Measurements from ENCODE around the gene CAMK2B.

Gene CAMK2B

DNA sequence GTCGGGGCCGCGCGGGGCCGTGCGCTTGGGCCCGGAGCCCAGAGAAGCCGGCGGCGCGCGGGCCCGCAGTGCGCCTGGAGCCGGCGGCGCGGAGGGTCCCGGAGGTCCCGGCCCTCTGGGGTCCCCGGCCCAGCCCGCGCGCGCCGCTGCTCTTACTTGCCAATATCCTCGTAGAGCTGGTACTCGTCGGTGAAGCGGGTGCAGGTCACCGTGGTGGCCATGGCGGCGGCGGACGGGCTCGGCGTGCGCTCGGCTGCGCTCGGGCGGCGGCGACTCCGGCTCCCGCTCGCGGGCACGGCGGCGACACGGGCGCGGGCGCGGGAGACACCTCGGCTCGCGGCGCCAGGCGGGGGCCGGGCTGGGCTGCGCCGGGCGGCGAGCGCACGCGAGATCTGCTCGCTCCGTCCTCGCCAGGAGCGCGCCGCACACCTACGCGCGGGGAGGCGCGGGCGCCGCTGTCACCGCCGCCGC, at the start of gene CAMK2B:
TSS of gene CAMK2B (minus strand) at position 394 of the 471 bp plus-strand sequence. CDS start at position 221, 173 bp downstream.
- DNase-seq (ENCODE audit: low read depth): no peak

DNA sequence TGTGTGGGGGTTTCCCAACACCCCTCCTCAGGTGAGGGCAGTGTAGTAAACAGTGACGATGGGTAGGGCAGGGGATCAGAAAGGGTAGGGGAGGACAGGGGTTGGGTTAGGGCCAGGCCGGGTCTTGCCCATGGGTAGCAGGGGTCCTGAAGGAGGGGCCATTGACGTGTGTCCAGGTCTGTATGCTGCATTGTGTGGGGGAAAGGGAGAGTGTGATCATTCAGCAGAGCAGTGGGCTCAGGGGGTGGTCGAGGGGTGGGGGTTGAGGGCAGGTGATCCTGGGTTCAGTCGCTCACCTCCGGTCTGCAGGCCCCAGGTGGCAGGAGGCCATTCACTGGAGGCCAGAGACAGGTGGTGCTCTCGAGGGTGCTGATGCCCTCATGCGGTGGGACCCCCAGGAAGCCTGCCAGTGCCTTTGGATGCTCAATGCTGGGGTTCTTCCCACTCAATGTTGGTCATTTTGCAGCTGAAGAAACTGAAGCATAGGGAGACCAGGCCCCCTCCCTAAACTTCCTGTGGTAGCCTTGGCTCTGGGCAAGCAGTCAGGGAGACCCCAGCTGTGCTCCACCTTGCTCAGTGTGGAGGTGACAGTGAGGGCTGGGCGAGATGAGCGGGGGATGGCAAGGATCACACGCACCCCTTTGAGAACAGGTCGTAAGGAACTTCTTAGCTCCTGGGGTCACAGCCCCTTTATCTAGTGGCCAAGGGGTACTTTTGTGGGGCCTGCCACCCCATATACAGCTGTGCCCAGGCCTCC, 48.8 kb upstream of the CAMK2B start:
- DNase-seq (ENCODE audit: low read depth): no peak

DNA sequence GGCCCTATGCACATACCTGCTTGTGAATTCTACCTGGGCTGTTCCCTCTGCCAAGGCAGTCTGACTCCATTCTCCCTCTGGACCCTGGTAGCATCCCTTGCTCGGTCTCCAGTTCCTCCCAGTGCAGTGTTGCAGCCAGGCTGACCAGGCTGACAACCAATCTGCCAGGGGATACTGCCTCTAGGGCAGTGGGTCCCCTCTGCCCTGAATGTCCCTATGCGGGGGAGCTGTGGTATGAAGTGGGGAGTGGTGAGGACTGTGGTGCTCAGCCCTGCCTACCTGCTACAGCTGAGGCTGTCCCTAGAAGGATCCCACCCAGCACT, 48.0 kb upstream of the CAMK2B start:
- no peak for DNase-seq (ENCODE audit: low read depth)

DNA sequence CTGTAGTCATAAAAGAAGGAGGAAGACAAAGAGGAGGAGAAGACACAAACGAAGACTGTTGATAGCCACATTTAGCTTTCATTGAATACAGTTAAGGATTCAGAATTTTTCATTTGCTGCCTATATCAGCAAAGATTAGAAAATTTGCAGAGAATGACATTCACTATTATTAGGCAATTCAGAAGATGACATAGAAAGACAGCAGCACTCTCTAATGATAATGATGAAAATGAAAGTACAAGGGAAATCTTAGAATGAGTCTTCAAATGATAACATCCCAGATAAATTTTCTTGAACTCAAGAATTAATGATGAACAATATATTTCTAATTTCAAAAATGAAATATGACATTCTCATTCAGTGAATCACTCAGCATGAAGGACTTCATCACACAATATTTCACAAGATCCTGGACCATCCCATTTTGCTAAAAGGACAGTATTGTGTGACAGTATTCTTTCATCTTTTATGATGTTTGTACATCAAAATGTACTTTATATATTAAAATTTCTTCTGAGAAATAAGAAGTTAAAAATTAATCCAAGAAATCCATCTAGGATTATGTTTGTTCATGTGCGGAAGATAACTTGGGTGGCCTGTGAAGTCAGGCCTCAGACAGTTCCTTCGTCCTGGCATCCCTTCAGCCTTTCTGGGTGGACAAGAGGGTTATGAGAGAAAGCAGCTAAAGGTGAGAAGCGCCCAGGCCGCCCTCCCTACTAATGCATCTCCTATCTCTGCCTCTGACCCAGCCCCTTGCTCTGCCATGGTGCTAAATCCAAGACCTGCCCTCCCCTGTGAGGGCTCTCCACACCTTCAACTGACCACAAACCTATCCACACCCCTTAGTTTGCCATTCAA, 47.4 kb upstream of the CAMK2B start:
- no peak for DNase-seq (ENCODE audit: low read depth)

DNA sequence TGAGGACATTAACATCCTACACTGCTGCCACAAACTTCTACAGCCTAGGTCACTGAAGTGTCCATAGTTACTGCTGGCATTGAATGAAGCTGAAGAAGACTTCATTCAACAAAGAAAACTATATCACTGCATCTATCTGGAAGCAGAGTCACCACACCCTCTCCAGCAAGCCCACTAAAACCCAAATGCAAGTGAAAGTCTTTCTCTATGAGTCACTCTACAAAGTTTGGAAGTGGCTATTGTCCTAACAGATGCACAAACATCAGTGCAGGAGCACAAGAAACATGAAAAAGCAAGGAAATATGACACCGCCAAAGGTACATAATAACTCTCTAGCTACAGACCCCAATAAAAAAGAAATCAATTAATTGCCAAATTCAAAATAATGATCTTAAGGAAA, 43.5 kb upstream of the CAMK2B start:
- DNase-seq (ENCODE audit: low read depth): no peak

DNA sequence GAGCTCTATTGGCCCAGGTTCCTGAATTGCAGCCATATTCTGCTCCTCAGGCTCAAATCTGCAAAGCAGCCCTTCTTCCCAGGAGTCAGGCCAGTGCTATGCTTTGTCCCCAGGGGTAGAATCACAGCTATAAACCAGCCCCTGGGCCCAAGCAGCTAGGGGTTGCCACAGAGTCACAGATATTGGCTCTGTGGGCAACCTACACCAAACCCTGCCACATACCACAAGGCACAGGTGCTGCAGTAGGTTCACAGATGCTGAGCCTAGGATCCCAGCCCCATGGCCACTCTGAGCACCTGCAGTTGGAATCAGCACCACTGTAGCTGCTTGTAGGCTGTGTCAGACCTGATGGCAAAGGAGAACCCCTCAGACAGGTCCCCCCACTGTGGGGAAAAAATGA, 43.1 kb upstream of the CAMK2B start:
- DNase-seq (ENCODE audit: low read depth): no peak

DNA sequence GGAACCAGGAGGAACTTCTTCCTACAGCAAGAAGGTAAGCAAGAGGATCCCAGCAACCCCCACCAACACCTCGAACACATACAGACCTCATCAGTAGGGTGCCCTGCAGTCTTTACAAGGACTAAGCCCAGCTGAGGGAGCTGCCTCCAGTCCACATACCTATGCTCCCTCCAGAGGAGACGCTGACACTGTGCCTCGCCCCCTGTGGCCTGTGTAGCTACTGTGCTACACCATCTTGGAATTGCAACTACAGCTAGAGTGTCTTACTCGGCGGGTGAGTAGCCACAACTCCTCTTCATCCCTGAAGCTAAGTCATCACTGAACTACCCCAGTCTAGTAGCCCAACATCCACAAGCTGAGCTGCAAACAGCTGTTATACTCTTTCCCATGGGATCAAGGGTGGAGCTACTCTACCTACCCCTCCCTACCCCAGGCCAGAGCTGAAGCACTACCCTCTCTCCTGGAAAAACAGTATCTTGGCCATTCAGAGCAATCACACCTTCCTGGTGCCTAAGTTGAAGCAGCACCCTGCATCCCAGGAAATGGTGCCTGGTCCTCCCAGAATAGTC, 42.2 kb upstream of the CAMK2B start:
- DNase-seq (ENCODE audit: low read depth): no peak

DNA sequence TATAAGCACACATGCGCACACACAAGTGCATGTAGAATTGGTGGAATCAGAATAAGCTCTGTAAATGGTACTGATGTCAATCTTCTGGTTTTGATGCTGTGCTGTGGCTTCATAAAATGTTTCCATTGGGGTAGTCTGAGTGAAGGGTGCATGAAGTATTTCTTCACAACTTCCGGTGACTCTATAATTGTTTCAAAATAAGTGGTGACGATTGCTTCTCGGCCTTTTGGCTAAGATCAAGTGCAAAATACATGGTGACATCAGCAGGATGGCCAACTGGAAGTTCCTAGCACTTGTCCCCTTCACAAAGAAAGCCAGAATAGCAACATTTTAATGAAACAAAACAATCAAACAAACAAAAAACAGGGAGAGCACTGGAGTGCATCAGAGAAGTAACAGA, 41.6 kb upstream of the CAMK2B start:
- DNase-seq (ENCODE audit: low read depth): no peak

DNA sequence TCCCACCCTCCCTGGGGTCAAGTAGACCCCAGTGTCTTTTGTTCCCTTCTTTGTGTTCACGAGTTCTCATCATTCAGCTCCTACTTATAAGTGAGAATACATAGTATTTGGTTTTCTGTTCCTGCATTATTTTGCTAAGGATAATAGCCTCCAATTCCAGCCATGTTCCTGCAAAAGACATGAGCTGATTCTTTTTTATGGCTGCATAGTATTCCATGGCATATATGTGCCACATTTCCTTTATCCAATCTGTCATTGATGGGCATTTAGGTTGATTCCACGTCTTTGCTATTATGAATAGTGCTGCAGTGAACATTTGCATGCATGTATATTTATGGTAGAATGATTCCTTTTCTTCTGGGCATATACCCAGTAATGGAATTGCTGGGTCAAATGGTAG, 28.3 kb upstream of the CAMK2B start:
- no peak for DNase-seq (ENCODE audit: low read depth)

DNA sequence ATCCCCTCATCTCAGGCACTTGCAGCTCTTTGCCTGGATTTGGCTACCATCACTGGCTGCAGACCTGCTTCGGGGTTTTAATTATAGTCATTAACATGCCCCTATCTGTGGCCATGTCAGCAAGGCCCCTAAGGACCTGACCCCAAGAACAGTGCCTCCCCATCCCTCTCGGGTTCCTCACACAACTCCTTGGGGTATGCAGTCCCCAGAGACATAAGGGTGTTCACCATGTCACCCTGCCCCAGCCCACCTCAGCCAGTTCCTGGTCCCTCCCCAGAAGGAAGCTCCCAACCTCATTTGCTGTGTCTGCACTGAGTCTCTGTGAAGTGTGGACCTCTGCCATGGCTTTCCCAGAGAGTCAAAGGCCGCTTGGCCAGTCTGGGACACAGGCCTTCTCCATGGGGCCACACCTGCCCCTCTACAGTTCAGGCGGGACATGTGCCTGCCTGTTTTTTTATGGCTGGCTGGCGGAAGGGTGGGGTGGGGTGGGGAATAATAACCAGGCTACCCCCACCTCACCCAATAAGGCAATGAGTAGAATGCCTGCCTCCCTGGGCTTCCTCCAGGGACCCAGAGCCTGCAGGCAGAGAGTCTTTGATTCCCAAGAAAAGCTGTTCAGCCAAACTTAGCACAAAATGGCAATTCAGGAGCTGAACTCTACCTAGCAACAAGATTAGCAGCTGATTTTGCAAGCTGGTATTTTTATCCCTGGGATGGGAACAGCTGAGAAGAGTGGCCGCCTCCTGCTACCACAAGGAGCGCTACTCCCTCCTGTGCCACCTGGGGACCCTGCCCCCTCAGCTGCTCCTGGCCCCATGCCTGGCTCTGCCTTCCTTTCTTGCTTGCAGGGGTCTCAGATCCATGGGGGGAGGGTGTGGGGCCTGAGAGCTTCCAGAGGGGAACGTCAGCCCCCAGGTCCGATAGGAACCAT, 23.7 kb upstream of the CAMK2B start:
- no peak for DNase-seq (ENCODE audit: low read depth)

DNA sequence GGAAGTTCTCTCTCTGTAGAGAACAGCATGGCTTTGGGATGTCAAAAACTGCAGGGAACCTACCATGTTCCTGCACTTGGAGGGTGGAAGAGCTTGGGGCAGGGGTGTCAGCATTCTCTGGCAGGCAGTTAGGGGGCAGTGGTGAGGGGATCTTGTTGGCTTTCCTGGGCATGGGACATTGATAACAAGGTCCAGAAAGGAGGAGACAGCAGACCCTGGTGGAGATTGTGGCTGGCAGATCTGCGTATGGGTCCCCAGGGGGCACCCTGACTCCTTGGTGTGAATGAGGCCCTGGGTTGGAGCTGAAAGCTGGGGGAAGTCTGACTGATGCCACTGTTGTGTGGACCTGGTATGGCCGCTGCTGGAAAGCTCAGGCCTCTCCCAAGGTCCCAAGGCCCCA, 22.9 kb upstream of the CAMK2B start:
- DNase-seq (ENCODE audit: low read depth): no peak

DNA sequence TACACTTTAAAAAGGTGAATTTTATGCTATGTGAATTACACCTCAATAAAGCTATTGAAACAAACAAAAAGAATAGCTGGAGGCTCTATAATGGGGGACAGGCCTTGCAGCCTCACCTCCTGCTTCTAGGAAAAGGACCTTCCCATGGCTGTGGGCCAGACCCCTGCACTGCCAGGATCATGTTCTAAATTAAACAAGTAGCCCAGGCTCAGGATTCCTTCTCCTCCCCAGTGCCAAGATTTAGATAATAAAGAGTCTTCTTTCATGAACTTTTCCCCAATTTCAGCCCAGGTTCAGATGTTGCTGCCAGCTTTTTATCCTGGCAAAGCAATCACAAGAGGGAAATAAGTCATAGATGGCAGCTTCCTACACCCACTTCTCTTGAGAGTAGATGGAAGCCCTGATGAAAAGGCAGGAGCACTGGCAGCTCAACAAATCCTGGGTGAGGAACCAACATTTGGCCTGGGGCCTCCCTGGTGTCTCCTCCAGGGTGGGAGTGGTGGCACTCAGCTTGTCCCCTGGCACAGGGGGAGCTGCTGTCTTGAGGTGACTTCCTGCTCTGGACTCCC, 22.2 kb upstream of the CAMK2B start:
- no peak for DNase-seq (ENCODE audit: low read depth)

DNA sequence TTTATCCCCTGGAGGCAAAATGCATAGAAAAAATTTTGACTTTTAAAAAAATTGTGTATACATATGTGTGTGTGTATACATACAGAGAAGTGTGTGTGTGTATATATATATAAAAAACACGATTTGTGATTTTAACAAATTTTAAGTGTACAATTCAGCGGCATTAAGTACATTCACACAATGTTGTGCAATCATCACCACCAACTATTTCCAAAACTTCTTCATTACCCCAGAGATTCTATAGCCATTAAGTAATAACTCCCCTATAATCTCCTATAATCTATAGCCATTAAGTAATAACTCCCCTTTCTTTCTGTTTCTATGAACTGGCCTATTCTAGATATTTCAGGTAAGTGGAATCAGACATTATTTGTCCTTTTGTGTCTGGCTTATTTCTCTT, 20.7 kb upstream of the CAMK2B start:
- no peak for DNase-seq (ENCODE audit: low read depth)

DNA sequence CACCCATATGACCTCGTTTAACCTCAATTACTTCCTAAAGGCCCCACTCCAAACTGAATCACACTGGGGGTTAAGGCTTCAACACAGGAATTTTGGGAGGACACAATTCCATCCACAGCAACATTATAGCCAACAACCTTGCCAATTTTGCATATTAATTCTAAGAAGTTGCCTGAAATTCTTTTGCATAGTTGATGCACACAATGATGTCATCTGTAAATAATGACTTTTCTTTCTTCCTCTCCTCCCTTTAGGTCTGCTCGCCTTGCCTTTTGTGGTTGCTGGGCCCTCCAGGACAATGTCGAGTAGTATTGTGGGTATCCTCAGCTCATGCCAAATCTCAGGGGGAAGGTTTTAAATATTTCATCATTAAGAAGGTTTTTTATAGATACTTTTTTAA, 16.0 kb upstream of the CAMK2B start:
- no peak for DNase-seq (ENCODE audit: low read depth)

DNA sequence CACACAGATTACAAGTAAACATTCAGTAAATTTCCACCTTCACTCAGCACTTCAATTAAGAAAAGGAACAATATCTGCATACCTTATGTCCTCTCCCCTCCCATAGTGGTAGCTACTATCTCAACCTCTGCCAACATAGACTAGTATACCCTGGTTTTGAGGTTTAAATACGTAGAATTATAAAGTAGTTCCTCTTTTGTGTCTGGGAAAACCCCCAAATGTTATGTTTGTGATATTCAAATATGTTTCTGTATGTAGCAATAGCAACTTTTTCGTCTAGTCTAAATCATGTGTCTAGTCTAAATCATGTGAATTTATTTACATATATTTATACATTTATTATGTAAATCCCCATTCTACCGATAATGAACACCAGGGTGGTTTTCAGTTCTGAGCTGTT, 13.2 kb upstream of the CAMK2B start:
- DNase-seq (ENCODE audit: low read depth): no peak

DNA sequence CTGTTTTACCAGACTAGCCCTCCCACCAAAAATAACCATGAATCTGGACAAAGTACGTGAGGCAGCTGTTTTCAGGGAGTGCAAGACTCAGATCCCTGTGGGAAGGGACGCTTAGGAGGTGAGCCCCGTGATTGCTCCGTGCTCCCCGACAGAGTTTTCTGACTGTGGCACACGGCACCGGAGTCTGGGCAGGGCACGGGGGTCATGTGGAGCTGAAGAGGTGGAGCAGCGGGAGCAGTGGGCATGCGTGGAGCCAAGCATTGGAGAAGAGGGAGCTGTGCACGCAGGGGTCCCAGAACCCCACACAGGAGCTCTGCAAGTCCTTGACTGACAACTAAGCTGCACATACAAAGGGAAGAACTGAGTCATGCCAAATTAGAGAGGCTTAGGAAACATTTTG, 11.1 kb upstream of the CAMK2B start:
- DNase-seq (ENCODE audit: low read depth): no peak

DNA sequence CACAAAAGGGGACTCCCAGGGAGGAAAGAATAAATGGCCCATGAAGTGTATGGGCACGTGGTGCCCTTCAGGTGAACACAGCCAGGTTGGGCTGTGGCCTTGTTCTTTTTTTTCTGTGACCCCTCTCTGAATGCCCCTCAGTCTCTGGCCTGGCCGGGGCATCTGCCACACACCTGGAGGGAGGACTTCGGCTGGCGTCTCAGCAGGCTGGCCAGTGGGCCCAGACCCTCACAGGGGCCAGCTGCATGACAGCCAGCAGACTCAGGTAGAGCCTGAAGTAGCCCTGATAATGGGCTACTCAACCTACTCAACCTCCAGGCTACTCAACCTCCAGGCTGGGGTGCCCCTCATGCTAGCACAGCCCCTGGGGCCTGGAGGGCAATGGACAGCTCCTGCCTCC, 9.8 kb upstream of the CAMK2B start:
- DNase-seq (ENCODE audit: low read depth): no peak

DNA sequence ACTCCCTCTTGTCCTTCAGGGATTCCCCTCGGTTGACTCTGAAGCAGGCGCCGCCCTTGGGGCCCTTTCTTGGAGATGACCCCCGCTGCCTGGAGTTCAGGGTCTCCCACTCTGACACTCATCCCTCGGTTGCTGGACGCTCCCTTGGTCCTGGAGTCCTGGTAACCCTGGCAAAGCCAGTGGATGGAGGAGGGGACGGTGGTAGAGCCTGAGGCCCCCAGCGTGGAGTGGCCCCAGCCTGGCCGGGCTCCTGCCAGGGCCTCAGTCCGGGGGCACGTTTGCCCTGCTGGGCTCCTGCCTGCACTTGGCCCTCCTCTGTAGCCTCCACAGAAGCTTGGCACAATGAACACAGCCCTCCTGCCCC, 9.3 kb upstream of the CAMK2B start:
- DNase-seq (ENCODE audit: low read depth): no peak

DNA sequence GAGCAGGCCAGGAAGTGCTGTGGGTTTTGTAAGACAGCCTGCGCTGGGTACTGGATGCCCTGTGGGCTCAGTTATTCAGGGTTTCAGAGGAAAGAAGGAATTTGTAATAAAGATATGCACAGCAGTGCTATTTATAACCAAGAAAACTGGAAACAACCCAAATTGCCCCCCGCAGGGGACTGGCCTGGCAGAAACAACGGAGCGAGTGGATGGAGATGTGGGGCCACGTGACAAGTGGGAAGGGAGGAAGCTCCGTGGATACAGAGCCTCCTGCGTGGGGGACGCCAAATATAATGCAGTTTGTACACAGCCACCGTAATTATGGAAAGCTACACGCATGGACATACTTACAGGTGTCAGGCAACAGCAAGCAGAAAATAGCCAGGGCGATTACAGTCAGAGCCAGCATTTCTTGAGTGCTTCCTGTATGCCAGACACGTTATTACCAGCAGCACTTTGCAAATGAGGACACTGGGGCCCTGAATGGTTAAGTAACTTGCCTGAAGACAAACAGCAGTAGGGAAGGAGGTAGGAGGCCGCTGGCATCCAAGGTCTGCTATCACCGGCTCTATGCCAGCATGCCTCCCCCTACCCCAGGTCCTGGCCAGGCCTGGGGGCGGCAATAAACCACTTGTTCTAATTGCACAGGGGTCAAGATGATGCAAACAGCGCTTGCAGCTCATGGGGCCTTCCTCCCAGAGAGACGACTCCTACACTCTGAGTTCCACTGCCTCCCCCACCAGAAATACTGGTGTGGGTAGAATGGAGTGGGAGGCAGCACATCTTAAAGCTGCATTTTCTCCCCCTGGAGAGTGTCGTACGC, 8.7 kb upstream of the CAMK2B start:
- DNase-seq (ENCODE audit: low read depth): no peak

DNA sequence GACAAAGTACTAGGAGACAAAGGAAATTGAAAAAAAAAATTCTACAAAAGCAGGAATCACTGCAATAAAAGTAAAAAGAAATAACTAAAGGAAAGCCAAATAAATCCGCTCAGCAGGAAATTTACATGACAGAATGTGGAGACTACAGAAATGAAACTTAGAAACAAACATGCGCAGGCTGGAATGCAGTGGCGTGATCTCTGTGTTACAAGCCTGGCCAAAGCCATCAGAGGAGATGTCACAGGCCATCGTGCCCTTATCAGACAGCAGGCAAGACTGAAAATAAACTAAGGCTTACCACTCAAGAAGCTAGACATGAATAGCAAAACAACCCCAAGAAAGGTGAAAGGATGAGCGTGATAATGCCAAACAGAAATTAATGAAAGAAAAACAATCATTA, 6.3 kb upstream of the CAMK2B start:
- no peak for DNase-seq (ENCODE audit: low read depth)

DNA sequence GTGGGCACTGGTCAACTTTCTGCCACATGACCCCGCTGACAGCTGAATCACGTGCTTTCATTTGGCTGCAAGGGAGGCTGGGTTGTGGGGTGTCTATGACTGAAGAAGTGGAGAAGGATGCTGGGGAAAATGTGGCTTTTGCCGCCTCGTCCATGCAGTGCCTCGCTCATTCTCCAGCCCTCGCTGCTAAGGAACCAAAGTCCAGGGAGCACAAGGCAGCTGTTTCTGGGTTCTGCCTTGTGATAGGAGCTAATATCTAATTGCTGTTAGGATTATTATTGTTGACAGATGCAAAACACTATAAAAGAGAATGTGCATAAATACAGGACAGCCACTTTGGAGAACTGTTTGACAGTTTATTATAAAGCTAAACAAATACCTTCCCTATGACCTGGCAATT, 4.9 kb upstream of the CAMK2B start:
- DNase-seq (ENCODE audit: low read depth): no peak

Measured in stromal cell of bone marrow (primary cell).